Activated T-cell treated with anti-CD3 and anti-CD28 coated beads for 24 hours (primary cell): ENCODE measurements around the gene CCK.

ENCODE experiments used
- DNase-seq: peaks from one replicate; pipeline ENCODE4 v3.0.0-alpha.2; 2020; ENCODE audit warnings: low read depth

The CCK gene

DNA sequence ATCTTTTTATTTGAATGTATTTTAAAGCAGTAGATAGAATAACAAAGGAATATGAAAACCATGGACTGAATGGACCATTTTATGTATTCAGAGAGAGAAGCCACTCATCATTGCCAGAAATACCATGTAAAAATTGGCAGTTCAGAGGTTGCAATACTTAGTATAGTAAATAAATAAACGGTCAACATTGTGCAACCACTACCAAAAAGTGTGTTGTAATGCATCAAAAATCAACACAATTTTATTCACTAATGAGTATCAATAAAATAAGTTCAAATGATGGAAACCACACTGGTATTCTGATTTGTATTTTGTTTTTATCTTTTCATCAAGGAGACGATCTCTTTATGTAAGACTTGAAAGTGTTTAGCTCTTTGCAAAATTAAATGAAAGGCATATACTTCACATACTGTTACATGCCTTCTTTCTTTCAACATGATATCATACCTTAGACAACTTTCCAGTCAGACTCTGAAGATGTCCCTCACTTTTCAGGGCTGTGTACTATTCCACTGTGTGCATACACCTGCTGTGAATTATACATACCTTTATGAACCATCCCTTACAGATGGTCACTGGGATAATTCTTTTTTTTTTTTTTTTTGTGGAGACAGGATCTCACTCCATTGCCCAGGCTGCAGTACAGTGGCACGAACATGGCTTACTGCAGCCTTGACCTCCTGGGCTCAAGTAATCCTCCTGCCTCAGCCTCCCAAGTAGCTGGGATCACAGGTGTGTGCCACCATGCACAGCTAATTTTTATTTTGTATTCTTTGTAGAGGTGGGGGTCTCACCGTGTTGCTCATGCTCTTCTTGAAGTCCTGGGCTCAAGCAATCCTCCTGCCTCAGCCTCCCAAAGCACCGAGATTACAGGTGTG, 40.3 kb downstream of the CCK start:
- DNase-seq: no peak

GRCh38 chr3:42224658-42225421, 41.1 kb downstream of the CCK start:
- no peak for DNase-seq

GRCh38 chr3:42224178-42224577, 41.8 kb downstream of the CCK start:
- DNase-seq: no peak

DNA sequence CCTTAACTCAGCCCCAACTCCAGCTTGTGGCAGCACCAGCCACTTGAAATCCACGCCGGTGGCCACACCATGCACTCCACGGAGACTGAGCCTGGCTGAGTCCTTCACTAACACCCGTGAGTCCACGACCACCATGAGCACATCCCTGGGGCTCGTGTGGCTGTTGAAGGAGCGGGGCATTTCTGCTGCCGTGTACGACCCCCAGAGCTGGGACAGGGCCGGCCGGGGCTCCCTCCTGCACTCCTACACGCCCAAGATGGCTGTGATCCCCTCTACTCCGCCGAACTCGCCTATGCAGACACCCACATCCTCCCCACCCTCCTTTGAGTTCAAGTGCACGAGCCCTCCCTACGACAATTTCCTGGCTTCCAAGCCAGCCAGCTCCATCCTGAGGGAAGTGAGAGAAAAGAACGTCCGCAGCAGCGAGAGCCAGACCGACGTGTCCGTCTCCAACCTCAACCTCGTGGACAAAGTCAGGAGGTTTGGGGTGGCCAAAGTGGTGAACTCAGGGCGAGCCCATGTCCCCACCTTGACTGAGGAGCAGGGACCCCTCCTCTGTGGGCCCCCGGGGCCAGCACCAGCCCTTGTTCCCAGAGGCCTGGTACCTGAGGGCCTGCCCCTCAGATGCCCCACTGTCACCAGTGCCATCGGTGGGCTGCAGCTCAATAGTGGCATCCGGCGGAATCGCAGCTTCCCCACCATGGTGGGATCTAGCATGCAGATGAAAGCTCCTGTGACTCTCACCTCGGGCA, 42.9 kb downstream of the CCK start:
- DNase-seq: no peak

DNA sequence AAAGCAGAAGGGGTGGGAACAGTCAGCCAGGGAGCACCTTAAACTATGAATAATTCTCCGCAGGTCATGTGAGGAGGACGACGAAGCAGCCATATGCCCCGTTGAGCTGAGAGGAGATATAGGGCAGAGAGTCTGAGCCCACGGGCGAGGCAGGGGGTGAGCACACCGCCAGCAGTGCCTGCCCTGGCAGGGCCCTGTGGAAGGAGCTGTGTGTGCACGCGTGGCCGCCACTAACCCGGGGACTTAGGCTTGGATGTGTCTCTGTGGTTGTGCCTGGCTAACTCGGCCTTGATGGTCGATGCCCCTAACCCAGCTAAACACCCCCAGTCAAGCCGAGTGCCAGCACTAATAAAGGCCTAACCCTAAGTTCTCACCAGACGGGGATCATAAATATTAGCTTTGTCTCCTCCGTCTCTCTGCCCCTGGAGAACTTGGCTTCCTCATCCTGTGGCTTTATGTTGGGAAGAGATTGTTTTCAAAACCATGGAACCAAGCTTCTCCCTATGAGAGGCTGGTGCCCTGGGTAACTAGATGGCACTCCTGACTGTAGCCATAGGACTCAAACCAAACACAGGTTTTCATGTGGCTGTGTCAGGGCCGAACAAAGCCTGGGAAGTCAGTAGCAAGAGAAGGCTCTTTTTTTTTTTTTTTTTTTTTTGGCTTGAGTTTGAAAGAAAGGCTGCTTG, 45.4 kb downstream of the CCK start:
- DNase-seq: no peak

DNA sequence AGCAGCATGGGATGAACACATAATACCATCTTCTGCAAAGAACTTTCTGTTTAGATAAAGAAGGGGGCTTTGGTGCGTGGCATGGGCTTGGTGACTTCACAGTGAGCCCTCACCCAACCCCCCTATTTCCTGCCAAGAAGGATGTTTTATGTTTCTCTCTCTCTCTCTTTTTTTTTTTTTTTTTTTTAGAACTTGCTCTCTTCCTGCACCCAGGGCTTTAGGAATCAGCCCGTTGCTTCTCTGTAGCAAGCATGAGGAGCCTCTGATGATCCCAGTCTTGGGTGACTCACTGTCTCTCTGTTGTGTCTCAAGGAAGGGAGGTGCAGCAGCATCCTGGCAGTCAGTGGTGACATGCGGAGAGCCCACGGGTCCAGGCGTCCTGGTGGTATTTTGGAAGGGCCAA, 49.1 kb downstream of the CCK start:
- no peak for DNase-seq

DNA sequence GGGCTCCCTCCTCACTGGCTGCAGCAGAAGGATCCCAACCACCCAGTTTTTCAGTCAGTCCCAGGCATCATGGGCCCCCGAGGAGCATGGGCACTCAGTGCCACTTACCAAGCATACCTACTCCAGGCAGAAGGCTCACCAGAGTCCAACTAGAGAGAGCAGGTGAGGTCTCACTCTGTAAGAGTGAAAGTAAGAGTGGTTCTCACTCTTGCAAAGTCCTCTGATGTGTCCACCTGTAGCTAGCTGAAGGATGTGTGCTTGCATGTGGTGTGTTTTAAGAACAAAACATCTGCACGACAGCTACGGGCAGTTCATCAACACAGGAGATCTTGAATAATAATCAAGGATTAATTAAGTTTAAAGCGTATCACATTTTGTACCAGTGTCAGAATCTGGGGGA, 49.7 kb downstream of the CCK start:
- no peak for DNase-seq

GRCh38 chr3:42214565-42215283, 51.3 kb downstream of the CCK start:
- DNase-seq: no peak

DNA sequence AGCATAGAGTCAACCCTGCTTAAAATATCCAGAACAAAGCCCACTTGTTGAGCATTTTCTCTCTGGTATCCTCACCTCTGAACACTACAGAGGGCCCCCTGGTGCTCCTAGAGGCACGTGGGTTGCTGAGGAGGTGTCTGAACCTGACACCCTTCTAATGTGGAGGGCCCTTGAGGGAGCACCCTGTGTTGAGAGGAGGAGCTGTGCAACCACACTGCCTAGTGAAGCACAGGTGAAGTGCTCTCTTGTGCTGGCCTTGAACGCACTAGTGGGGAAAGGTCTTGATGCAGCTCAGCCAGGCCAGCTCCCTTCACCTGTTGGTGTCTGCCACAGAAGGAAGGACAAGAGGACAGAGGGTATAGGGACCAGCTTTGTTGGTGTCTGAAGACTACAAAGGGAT, 51.9 kb downstream of the CCK start:
- no peak for DNase-seq

DNA sequence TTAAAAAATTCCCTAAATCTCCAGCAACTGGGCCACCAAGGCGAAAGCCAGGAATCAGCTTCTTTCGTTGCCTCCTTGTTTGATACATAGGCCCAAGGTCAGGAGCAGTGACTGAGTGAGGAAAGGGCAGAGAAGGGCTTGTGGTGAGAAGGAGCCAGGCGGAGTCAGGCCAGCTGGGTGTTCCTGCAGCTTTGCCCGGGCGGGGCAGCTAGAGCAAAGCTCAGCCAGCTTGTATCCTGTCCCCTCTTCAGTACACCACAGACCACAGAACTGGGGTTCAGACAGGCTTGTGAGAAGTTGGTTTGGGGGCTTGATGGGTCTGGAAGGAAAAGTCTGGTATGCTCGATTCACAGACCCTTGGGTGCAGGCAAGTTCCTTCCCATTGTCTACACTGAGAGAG, 52.6 kb downstream of the CCK start:
- DNase-seq: no peak

- DNase-seq: no peak
These were observed 55.3 kb downstream of the CCK start for GRCh38 chr3:42210726-42211125.

DNA sequence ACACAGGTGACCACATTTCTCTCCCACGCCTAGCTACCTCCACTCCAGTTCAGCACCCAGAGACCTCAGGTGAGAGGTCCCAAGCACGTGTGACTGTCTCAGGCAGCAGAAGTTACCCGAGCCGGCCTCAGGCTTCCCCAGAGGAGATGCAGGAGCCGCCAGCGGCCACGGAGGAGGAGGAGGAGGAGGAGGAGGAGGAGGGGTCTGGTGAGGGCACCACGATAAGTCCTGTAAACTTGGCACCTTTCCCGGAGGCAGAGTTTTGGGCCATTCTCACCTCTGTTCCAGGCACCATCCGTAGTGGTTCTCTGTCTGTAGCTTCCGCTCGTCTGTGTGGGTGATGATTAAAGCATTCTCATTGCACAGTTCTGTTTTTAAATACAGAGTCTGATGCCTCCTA, 56.1 kb downstream of the CCK start:
- no peak for DNase-seq
